Mucosa of descending colon (tissue), 3 donors: ENCODE results near the gene PHC3. TPM values are rescaled to one million over a fixed set of nuclear protein-coding genes. Genes with fewer than 3 reads are reported as not detected.
"Not testable (repeated sequence)": the region's sequence is repeated elsewhere in the genome, so short reads cannot be mapped to it uniquely, and the experiment has no call there.

Experiments
- ATAC-seq: fragments of 200-7000 bp; cut with Tn5 transposase; one replicate; pipeline ENCODE4 v1.9.1; 2020; ENCODE audit warnings: mild to moderate bottlenecking, moderate library complexity
- DNase-seq, 3 donors: peaks; one replicate each; pipeline ENCODE4 v3.0.0-alpha.2; 2020
- H3K36me3 ChIP-seq: fragments of 200-600 bp; one replicate; pipeline ENCODE4 v1.8.0; 2021; ENCODE audit warnings: low read depth, mild to moderate bottlenecking
- H3K4me1 ChIP-seq: fragments of 200-600 bp; one replicate; pipeline ENCODE4 v1.8.0; 2021; ENCODE audit warnings: low read depth, mild to moderate bottlenecking
- H3K4me3 ChIP-seq: fragments of 200-600 bp; one replicate; pipeline ENCODE4 v1.8.0; 2021; ENCODE audit warnings: mild to moderate bottlenecking
- H3K9me3 ChIP-seq: fragments of 200-600 bp; one replicate; pipeline ENCODE4 v1.8.0; 2021; ENCODE audit warnings: mild to moderate bottlenecking
- CTCF ChIP-seq: fragments of 200-600 bp; IDR thresholded peaks from one replicate; pipeline ENCODE4 v1.8.0; 2022; ENCODE audit warnings: antibody characterized with exemption, mild to moderate bottlenecking
- intact Hi-C, 2 donors: fragments of 100-400 bp; cut with DNase I in 1 of 2; cut with micrococcal nuclease in 1 of 2; formaldehyde crosslinking; loops; one replicate each; pipeline versions ENCODE4 v1.11.0 to v1.11.1; 2022; cut with DNase I, micrococcal nuclease
- total RNA-seq, 3 donors: library from RNA; stranded (reverse); fragmentation: NEBNext Ultra II Directional in 2 of 3; extraction: Animal tissue kit (Norgen Biotek cat#: 25700) in 2 of 3; gene quantifications; one replicate each; pipeline versions ENCODE4 v1.2.1 to v1.2.4, GENCODE V29; 2021 to 2023
- donor health status: DM: no; HTN: no; CAD: no; lungs with moderate emphysema.
- donor health status: DM: no; HTN: no; CAD: no.
- donor health status: DM: no; HTN: yes; CAD: no.

Gene PHC3
- total RNA-seq, 3 donors from 2014 or later = 54.2 to 96.7 (median 58.0) TPM

- DNase-seq (no peak), ATAC-seq (no peak)
- intact Hi-C loops = no loop called here
- H3K4me1 ChIP-seq = no peaks in the 10 kb centered on the region
- H3K9me3 ChIP-seq = no peaks in the 10 kb centered on the region
- H3K36me3 ChIP-seq = no peaks in the 10 kb centered on the region
- no peak overlapping the region for H3K4me3 ChIP-seq
- TF ChIP-seq CTCF = no peak
These were observed 20.0 kb upstream of the PHC3 start for GRCh38 chr3:170201527-170201926.

- no peak overlapping the region for H3K4me3 ChIP-seq
- no peak for ATAC-seq
- intact Hi-C loops = no loop called here
- H3K4me1 ChIP-seq = no peaks in the 10 kb centered on the region
- H3K9me3 ChIP-seq = no peaks in the 10 kb centered on the region
- TF ChIP-seq CTCF = no peak
- DNase-seq = no peak
- H3K36me3 ChIP-seq = no peaks in the 10 kb centered on the region
These were observed 19.5 kb upstream of the PHC3 start for GRCh38 chr3:170200987-170201386.

- Histone ChIP-seq H3K4me1 (no peaks in the 10 kb centered on the region), H3K4me3 (no peak overlapping the region), H3K9me3 (no peaks in the 10 kb centered on the region), H3K36me3 (no peaks in the 10 kb centered on the region)
- intact Hi-C loops = no loop called here
- DNase-seq = no peak
- ATAC-seq = peak; percentile 40
- no peak for TF ChIP-seq CTCF
These were observed 15.3 kb upstream of the PHC3 start for GRCh38 chr3:170196833-170197232.

GRCh38 chr3:170195759-170196158, 14.2 kb upstream of the PHC3 start:
- H3K36me3 ChIP-seq, H3K9me3 ChIP-seq, H3K4me3 ChIP-seq, ATAC-seq, DNase-seq, intact Hi-C loops, H3K4me1 ChIP-seq: not testable (repeated sequence)

DNA sequence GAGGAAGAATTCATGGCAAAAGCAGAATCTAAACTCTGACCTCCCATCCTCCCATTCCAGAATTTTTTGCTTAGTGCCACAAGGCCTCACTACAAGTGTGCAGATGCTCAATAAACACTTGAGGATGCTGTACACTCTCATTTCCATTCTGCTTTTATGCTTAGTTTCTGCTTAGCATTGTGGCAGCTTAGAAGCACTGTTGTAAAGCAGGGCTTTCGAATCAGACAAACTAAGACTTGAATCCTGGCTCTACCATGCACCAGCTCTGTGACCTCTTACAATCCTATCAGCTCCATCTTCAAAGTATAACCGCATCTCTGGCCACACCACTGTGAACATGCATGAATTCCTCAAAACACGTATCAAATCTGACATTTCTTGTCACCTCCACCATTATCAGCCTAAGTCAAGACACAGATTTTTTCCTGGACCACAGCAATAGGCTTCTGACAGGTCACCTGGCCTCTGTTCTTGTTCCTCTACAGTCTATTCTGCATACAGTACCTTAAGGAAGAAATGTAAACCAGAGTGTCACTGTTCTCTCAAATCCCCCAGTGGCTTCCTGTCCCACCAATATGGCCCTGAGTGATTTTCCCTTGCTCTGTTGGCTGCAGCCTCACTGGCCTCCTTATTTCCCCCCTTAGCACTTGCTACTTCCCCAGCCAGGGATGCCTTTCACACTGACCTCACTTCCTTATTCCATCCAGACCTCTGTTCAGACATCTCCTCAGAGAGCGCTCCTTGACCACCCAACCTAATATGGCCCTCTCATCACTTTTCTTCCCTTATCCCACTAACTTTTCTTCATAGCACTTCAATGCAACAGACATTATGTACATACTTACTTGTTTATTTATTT, 8.1 kb upstream of the PHC3 start:
- TF ChIP-seq CTCF = no peak
- Histone ChIP-seq H3K36me3 (no peaks in the 10 kb centered on the region), H3K4me1 (peaks cover 3% of the 10 kb centered on the region), H3K4me3 (no peak overlapping the region), H3K9me3 (no peaks in the 10 kb centered on the region)
- DNase-seq = no peak
- intact Hi-C loops = no loop called here
- ATAC-seq = peak; percentile 15

GRCh38 chr3:170180079-170180907, 1.2 kb downstream of the PHC3 start:
- Histone ChIP-seq H3K4me1 (peaks cover 23% of the 10 kb centered on the region), H3K9me3 (no peaks in the 10 kb centered on the region), H3K36me3 (no peaks in the 10 kb centered on the region), H3K4me3 (no peak overlapping the region)
- no peak for TF ChIP-seq CTCF
- intact Hi-C loops = no loop called here
- DNase-seq (peak in 1 of 3 donors; percentile 39), ATAC-seq (peak; percentile 53)
